Choroid plexus epithelial cell (primary cell): ENCODE measurements around the gene FNTB.

Source experiments
- DNase-seq: peaks from one replicate; pipeline ENCODE4 v3.0.0-alpha.2; 2010; ENCODE audit warnings: low read depth
- H3K4me3 ChIP-seq: 2 replicates; pipeline ENCODE4 v1.5.1; 2011; ENCODE audit warnings: low read depth, mild to moderate bottlenecking, control low read depth, low read length, moderate library complexity
- TF ChIP-seq, protein P1 (sequence below): conservative IDR thresholded peaks from 2 replicates; pipeline ENCODE4 v1.5.1; 2011; ENCODE audit warnings: low read depth, mild to moderate bottlenecking, control low read depth, inconsistent platforms, low read length, moderate library complexity

The FNTB gene

DNA sequence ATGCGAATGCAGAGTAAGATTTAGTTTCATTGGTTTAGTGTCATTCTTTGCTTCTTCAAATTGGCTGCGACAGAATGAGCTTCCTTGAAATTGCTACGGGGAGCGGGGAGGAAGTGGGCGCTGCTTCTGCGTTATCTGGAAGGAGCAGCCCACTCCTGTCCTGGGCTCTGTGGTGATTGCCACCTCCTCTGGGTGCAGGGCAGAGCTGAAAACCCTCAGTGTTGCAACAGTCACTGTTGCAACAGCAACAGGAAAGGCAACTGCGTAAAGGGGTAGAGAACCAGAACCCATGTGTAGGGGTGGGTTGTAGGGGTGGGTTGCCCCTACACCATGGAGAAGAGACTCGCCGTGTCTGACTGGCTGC, 57.9 kb downstream of the FNTB start:
- no peak for DNase-seq
- no peak overlapping the region for H3K4me3 ChIP-seq
- TF ChIP-seq, protein P1, sequence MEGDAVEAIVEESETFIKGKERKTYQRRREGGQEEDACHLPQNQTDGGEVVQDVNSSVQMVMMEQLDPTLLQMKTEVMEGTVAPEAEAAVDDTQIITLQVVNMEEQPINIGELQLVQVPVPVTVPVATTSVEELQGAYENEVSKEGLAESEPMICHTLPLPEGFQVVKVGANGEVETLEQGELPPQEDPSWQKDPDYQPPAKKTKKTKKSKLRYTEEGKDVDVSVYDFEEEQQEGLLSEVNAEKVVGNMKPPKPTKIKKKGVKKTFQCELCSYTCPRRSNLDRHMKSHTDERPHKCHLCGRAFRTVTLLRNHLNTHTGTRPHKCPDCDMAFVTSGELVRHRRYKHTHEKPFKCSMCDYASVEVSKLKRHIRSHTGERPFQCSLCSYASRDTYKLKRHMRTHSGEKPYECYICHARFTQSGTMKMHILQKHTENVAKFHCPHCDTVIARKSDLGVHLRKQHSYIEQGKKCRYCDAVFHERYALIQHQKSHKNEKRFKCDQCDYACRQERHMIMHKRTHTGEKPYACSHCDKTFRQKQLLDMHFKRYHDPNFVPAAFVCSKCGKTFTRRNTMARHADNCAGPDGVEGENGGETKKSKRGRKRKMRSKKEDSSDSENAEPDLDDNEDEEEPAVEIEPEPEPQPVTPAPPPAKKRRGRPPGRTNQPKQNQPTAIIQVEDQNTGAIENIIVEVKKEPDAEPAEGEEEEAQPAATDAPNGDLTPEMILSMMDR, result no peak

DNA sequence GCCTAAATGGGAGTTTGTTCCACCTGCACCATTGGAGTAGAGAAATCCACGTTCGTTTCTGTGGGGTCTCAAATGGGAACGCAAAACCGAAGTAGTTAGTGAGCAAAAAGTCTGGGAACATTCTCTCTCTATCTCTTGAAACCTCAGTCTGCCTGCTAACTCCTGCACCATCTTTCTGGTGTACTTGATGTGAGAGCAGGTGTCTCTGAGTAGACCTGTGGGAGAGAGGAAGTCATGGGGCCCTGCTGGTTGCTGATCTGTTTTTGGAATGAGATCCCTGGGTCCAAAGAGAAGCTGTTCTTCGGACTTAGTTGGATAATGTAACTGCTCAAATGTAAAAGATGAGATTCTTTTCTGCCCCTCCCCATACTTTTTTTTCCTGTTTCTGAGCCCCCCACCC, 58.3 kb downstream of the FNTB start:
- H3K4me3 ChIP-seq, result no peak overlapping the region
- no peak for DNase-seq
- TF ChIP-seq, protein P1, result no peak

DNA sequence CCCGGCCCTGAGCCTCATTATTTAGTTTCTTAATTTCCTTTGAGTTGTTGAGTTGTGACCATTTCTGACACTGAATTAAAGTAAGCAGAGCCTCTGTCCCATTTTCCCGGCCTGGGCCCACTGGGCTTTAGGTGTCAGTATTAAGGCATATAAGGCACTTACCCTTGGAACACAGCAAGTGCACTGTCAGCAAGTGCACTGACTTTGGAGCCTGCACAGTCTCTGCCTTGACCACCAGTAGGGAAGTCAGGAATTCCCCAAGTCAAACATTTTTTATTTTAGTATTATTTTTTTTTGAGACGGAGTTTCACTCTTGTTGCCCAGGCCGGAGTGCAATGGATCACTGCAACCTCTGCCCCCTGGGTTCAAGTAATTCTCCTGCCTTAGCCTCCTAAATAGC, 59.0 kb downstream of the FNTB start:
- DNase-seq, result no peak
- TF ChIP-seq, protein P1, result no peak
- H3K4me3 ChIP-seq, result no peak overlapping the region

DNA sequence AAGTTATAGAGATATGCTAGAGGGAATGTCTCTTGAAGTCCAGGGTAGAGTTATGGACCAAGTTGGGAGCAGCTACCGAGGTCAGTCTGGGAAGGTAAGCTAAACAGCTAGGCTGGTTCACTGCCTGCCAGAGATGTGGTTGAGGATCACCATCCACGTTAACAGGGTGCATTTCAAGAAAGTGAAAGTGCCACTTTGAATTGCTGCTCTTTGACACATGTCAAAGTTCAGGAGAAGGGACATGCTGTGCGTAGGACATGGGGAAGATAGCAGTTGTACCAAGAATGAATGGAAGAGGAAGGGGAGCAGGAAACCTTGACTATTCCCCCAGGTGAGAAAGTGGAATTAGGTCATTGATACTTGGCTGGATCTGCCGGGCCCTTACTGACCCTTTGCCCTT, 66.1 kb downstream of the FNTB start:
- no peak for DNase-seq
- H3K4me3 ChIP-seq, result no peak overlapping the region
- TF ChIP-seq, protein P1, result no peak

DNA sequence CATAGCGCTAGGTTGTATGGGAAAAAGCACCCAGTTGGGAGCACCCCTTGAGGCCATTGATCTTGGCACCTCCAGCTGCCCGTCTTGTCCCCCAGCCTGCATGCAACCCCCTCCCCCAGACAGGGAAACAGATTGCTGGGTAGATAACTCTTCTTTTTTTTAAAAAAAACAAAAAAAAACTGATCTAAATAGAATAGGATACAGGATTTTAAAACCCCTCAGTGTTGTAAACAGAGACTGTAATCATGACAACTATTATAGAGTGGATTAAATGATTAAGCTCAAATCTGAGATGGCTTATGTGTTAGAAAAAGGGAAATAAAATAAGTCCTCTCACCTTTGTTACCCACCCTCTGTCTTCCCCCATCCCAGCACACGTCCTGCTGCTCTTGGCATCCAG, 66.8 kb downstream of the FNTB start:
- DNase-seq, result no peak
- no peak overlapping the region for H3K4me3 ChIP-seq
- TF ChIP-seq, protein P1, result no peak

DNA sequence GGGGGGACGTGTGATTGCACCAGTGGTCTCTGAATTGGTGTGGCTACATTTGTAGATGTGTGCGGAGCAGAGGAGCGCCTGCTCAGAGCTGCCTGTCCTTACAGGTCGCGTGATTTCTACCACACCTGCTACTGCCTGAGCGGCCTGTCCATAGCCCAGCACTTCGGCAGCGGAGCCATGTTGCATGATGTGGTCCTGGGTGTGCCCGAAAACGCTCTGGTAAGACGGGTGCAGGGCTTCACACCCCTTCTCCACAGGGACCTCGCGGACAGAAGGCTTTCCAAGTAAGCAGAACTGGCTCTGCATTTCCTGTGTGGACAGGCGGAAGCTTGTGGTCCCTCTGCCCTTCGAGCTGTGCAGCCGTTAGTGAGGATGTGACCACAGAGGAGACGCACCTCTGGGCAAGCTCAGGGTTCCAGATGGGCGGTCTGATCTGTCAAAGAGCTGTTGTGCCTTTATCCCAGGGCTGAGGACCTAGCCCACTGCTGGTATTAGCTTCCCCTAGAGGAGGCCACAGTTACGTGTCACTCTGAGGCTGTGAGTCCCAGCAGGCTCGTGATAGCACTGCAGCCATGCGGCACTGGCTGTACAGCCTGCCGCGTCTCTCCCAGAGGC, 67.9 kb downstream of the FNTB start:
- TF ChIP-seq, protein P1, result no peak
- H3K4me3 ChIP-seq, result no peak overlapping the region
- DNase-seq, result no peak

DNA sequence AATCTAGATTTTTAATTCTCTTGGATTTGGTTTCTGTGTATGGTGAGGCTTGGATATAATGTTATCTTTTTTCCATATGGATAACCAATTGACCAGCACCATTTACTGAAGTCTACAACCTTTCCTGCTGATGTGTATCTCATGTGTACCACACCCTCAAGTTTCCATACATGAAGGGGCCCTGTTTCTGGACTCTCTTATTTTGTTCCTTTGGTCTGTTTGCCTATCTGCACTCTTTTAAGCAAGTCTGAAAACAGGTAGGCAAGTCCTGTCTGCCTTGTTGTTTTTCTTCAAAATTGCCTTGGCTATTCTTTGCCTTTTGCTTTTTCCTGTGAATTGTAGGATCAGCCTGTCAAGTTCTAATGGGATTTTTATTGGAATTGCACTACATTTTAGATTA, 71.0 kb downstream of the FNTB start:
- H3K4me3 ChIP-seq, result no peak overlapping the region
- TF ChIP-seq, protein P1, result no peak
- no peak for DNase-seq
